Upper lobe of right lung (tissue), 1 donor: ENCODE measurements around the gene PPP1R13B. TPM values are rescaled to one million over a fixed set of nuclear protein-coding genes. Genes with fewer than 3 reads are reported as not detected.
A peak's percentile ranks its signal among the peaks of the same experiment; 100 is the strongest.

Experiments
- ATAC-seq: fragments of 200-7000 bp; cut with Tn5 transposase; one replicate; pipeline ENCODE4 v1.9.1; 2020; ENCODE audit warnings: mild to moderate bottlenecking, moderate library complexity
- DNase-seq: peaks from one replicate; pipeline ENCODE4 v3.0.0-alpha.2; 2020
- H3K27ac ChIP-seq: fragments of 200-600 bp; one replicate; pipeline ENCODE4 v1.8.0; 2022
- H3K27me3 ChIP-seq: fragments of 200-600 bp; one replicate; pipeline ENCODE4 v1.8.0; 2022; ENCODE audit warnings: mild to moderate bottlenecking
- H3K36me3 ChIP-seq: fragments of 200-600 bp; one replicate; pipeline ENCODE4 v1.8.0; 2022
- H3K4me1 ChIP-seq: fragments of 200-600 bp; one replicate; pipeline ENCODE4 v1.8.0; 2022
- H3K4me3 ChIP-seq: fragments of 200-600 bp; one replicate; pipeline ENCODE4 v1.8.0; 2022; ENCODE audit warnings: mild to moderate bottlenecking
- H3K9me3 ChIP-seq: fragments of 200-600 bp; one replicate; pipeline ENCODE4 v1.8.0; 2022
- CTCF ChIP-seq: fragments of 200-600 bp; IDR thresholded peaks from one replicate; pipeline ENCODE4 v1.8.0; 2022; ENCODE audit warnings: antibody characterized with exemption
- intact Hi-C: fragments of 100-400 bp; cut with DNase I; formaldehyde crosslinking; loops from one replicate; pipeline ENCODE4 v1.11.0; 2022
- total RNA-seq: library from RNA; stranded (reverse); fragmentation: NEBNext Ultra II Directional; extraction: Animal tissue kit (Norgen Biotek cat#: 25700); gene quantifications from one replicate; pipeline ENCODE4 v1.2.1, GENCODE V29; 2021
- donor health status: DM: no; HTN: yes; CAD: no; lungs with severe emphysema.

Gene PPP1R13B
- total RNA-seq, 1 donor from 2014 or later: 78.5 TPM

- no peaks in the 10 kb centered on the region for H3K9me3 ChIP-seq
- intact Hi-C loops: no loop called here
- no peak overlapping the region for H3K4me3 ChIP-seq
- ATAC-seq (no peak), DNase-seq (no peak)
- H3K27ac ChIP-seq: no peak overlapping the region
- H3K27me3 ChIP-seq: no peaks in the 10 kb centered on the region
- H3K36me3 ChIP-seq: peaks cover 65% of the 10 kb centered on the region
- H3K4me1 ChIP-seq: peaks cover 33% of the 10 kb centered on the region
- TF ChIP-seq CTCF: no peak
Measured at GRCh38 chr14:103699901-103700752, 147.2 kb downstream of the PPP1R13B start.

GRCh38 chr14:103699261-103699661 lies 148.1 kb downstream of the PPP1R13B start:
- DNase-seq (no peak), ATAC-seq (no peak)
- no peaks in the 10 kb centered on the region for H3K9me3 ChIP-seq
- no peak overlapping the region for H3K4me3 ChIP-seq
- TF ChIP-seq CTCF: no peak
- H3K36me3 ChIP-seq: peaks cover 73% of the 10 kb centered on the region
- peaks cover 25% of the 10 kb centered on the region for H3K4me1 ChIP-seq
- H3K27ac ChIP-seq: no peak overlapping the region
- intact Hi-C loops: no loop called here
- no peaks in the 10 kb centered on the region for H3K27me3 ChIP-seq

GRCh38 chr14:103698380-103699260 lies 148.8 kb downstream of the PPP1R13B start:
- DNase-seq: peak; percentile 79
- Histone ChIP-seq H3K36me3 (peaks cover 74% of the 10 kb centered on the region), H3K27ac (peak overlapping the region; percentile 47), H3K4me3 (no peak overlapping the region), H3K27me3 (no peaks in the 10 kb centered on the region), H3K4me1 (peaks cover 25% of the 10 kb centered on the region), H3K9me3 (no peaks in the 10 kb centered on the region)
- intact Hi-C loops: no loop called here
- TF ChIP-seq CTCF: no peak
- peak; percentile 49 for ATAC-seq

GRCh38 chr14:103697603-103698379 lies 149.6 kb downstream of the PPP1R13B start:
- Histone ChIP-seq H3K4me1 (peaks cover 33% of the 10 kb centered on the region), H3K27me3 (no peaks in the 10 kb centered on the region), H3K36me3 (peaks cover 75% of the 10 kb centered on the region), H3K27ac (peak overlapping the region; percentile 47), H3K4me3 (no peak overlapping the region), H3K9me3 (no peaks in the 10 kb centered on the region)
- DNase-seq (no peak), ATAC-seq (no peak)
- TF ChIP-seq CTCF: no peak
- intact Hi-C loops: no loop called here

- H3K9me3 ChIP-seq: no peaks in the 10 kb centered on the region
- DNase-seq: no peak
- H3K36me3 ChIP-seq: peaks cover 75% of the 10 kb centered on the region
- no peak overlapping the region for H3K4me3 ChIP-seq
- no peaks in the 10 kb centered on the region for H3K27me3 ChIP-seq
- H3K27ac ChIP-seq: peak overlapping the region; percentile 47
- intact Hi-C loops: no loop called here
- H3K4me1 ChIP-seq: peaks cover 34% of the 10 kb centered on the region
- no peak for TF ChIP-seq CTCF
- ATAC-seq: no peak
Measured at GRCh38 chr14:103697206-103697602, 150.2 kb downstream of the PPP1R13B start.
